ENCODE results near the gene ALPK3. TPM values are rescaled to one million over a fixed set of nuclear protein-coding genes. Genes with fewer than 3 reads are reported as not detected.

Gene ALPK3
- total RNA-seq, 1 donor from 2014 or later = 54.5 TPM

DNA sequence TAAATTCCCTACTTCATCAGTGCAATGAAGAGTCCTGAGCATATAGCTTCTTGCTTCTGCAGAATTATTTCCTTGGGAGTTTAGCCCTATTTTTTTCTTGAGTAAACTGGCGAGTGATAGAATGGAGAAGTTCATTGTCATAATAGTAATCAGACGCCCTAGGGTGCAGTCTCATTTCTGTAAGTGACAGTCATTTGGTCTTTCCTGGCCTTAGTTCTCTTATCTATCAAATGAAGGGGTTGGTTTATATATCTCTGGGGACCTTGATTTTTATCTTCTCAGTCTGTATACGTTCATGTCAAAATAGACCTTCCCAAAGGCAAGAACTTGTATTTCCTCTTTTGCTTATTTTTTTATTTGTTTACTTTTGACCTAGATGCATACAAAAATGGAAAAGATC is 9.9 kb upstream of the ALPK3 start:
- Histone ChIP-seq H3K4me3 (ENCODE audit: low read depth, low read length) (no peak overlapping the region), H3K36me3 (ENCODE audit: control insufficient read depth, insufficient read depth, low read length) (peaks cover 3% of the 10 kb centered on the region), H3K27me3 (ENCODE audit: control insufficient read depth, insufficient read depth, low read length) (no peaks in the 10 kb centered on the region)
- DNase-seq (ENCODE audit: low read depth) = no peak
- TF ChIP-seq, protein P1, sequence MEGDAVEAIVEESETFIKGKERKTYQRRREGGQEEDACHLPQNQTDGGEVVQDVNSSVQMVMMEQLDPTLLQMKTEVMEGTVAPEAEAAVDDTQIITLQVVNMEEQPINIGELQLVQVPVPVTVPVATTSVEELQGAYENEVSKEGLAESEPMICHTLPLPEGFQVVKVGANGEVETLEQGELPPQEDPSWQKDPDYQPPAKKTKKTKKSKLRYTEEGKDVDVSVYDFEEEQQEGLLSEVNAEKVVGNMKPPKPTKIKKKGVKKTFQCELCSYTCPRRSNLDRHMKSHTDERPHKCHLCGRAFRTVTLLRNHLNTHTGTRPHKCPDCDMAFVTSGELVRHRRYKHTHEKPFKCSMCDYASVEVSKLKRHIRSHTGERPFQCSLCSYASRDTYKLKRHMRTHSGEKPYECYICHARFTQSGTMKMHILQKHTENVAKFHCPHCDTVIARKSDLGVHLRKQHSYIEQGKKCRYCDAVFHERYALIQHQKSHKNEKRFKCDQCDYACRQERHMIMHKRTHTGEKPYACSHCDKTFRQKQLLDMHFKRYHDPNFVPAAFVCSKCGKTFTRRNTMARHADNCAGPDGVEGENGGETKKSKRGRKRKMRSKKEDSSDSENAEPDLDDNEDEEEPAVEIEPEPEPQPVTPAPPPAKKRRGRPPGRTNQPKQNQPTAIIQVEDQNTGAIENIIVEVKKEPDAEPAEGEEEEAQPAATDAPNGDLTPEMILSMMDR (IDR thresholded peaks at IDR 0.05; ENCODE audit: insufficient read depth, low read length, poor library complexity, severe bottlenecking) = no peak

DNA sequence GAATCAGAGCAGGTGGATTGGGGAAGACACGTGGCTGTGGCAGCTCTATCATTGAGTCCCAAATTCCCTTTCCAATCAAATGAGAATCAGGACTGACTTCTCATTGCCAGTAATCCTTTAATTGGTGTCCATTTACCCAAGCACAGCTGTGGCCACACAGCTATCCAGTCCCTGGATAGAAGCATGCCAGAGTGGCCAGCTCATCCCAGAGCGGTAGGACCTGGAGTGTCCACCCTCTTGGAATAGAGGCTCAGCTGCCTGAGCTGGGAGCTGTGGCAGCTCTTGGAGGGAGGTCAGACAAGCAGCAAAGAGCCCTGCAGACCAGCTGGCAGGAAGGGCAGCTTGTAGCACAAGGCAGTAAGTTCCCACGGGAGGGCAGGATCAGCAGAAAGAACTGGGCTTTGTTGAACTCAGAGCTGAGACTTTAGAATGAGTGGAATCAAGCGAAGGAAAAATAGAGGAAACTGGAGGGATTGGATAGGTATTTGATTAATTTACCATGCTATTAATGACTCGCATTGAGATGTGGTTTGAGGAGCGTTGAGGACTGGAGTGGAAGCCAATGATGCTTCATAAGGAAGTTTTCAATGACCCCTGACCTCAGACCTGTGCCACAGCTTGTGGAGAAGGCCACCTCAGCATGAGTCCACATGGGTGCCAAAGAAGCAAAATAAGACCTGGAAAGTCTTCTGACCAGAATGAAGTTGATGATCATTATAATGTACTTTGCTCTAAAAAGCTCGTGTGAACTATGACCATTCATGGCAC is 6.9 kb upstream of the ALPK3 start:
- H3K36me3 ChIP-seq (ENCODE audit: control insufficient read depth, insufficient read depth, low read length) = no peaks in the 10 kb centered on the region
- TF ChIP-seq, protein P1 (IDR thresholded peaks at IDR 0.05; ENCODE audit: insufficient read depth, low read length, poor library complexity, severe bottlenecking) = no peak
- DNase-seq (ENCODE audit: low read depth) = no peak
- H3K27me3 ChIP-seq (ENCODE audit: control insufficient read depth, insufficient read depth, low read length) = no peaks in the 10 kb centered on the region
- H3K4me3 ChIP-seq (ENCODE audit: low read depth, low read length) = no peak overlapping the region

DNA sequence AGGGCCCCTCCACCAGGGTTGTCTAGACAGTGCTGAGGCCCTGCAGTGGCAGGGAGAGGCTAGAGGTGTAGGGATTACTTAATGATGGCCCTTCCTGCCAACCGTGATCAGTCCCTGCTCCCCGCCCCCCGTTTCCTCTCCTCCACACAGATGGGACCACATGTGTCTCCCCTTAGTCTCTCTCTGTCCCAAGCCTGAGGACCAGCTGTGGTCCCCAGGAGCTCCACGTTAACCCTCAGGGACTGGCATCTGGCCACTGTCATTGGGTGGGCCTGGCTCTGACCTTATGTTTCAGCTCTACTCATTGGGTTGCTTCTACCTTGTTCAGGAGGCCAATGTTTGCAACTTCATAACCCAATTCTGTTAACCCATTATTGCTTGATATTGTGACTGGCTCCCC is 6.0 kb upstream of the ALPK3 start:
- Histone ChIP-seq H3K36me3 (ENCODE audit: control insufficient read depth, insufficient read depth, low read length) (no peaks in the 10 kb centered on the region), H3K4me3 (ENCODE audit: low read depth, low read length) (no peak overlapping the region), H3K27me3 (ENCODE audit: control insufficient read depth, insufficient read depth, low read length) (no peaks in the 10 kb centered on the region)
- TF ChIP-seq, protein P1 (IDR thresholded peaks at IDR 0.05; ENCODE audit: insufficient read depth, low read length, poor library complexity, severe bottlenecking) = no peak
- DNase-seq (ENCODE audit: low read depth) = no peak

DNA sequence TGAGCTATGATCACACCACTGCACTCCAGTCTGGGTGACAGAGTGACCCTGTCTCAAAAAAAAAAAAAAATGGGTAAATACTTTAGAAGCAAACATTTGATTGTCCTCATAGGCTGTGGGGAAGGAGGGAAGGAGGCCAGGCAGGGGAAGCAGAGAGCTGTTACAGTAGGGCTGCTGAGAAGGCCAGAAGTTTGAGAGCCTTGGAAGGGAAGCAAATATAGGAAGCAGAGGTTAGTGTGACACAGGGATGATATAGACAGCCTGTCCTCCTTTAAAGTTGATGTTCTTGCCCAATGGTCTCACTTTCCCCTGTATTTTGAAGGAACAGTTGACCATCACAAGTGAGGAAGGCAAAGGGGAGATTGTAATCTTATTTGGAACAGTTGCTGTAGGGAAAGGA is 5.3 kb upstream of the ALPK3 start:
- Histone ChIP-seq H3K27me3 (ENCODE audit: control insufficient read depth, insufficient read depth, low read length) (no peaks in the 10 kb centered on the region), H3K36me3 (ENCODE audit: control insufficient read depth, insufficient read depth, low read length) (no peaks in the 10 kb centered on the region), H3K4me3 (ENCODE audit: low read depth, low read length) (no peak overlapping the region)
- no peak for DNase-seq (ENCODE audit: low read depth)
- TF ChIP-seq, protein P1 (IDR thresholded peaks at IDR 0.05; ENCODE audit: insufficient read depth, low read length, poor library complexity, severe bottlenecking) = no peak

DNA sequence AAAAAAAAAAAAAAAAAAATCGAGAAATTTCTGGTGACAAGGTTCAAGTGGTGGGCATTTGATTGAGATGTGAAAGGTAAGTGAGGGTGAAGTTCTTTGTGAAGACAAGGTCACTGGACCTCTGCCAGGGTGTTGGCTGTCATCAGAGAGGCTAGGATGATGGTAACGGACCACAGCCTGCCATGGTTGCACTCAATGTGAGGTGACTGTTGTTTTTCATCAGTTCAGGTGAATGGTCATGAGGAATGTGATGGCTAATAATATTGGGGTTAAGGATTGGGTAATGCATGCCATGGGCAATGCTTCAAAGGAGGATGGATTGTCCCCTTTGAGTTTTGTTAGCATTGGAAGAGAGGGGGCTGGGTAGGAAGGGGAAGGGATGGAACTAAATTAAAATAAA is 4.3 kb upstream of the ALPK3 start:
- H3K27me3 ChIP-seq (ENCODE audit: control insufficient read depth, insufficient read depth, low read length) = no peaks in the 10 kb centered on the region
- no peak overlapping the region for H3K4me3 ChIP-seq (ENCODE audit: low read depth, low read length)
- no peak for DNase-seq (ENCODE audit: low read depth)
- no peaks in the 10 kb centered on the region for H3K36me3 ChIP-seq (ENCODE audit: control insufficient read depth, insufficient read depth, low read length)
- TF ChIP-seq, protein P1 (IDR thresholded peaks at IDR 0.05; ENCODE audit: insufficient read depth, low read length, poor library complexity, severe bottlenecking) = no peak

DNA sequence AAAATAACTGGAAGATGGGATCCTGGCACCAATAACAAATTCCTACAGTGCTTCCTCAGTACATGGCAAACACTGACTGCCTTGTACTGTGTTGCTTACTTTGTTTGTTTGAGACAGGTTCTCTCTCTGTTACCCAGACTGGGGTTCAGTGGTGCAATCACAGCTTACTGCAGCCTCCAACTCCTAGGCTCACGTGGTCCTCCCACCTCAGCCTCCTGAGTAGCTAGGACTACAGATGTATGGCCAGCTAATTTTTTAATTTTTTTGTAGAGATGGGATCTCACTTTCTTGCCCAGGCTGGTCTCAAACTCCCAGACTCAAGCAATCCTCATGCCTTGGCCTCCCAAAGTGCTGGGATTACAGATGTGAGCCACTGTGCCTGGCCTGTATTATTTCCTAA is 3.7 kb upstream of the ALPK3 start:
- DNase-seq (ENCODE audit: low read depth) = no peak
- no peaks in the 10 kb centered on the region for H3K36me3 ChIP-seq (ENCODE audit: control insufficient read depth, insufficient read depth, low read length)
- TF ChIP-seq, protein P1 (IDR thresholded peaks at IDR 0.05; ENCODE audit: insufficient read depth, low read length, poor library complexity, severe bottlenecking) = no peak
- no peaks in the 10 kb centered on the region for H3K27me3 ChIP-seq (ENCODE audit: control insufficient read depth, insufficient read depth, low read length)
- no peak overlapping the region for H3K4me3 ChIP-seq (ENCODE audit: low read depth, low read length)

Measured in kidney epithelial cell (primary cell).